Right renal cortex interstitium (tissue), 3 donors: ENCODE measurements around the gene VSTM2L. TPM values are rescaled to one million over a fixed set of nuclear protein-coding genes. Genes with fewer than 3 reads are reported as not detected.
"Not testable (repeated sequence)": the region's sequence is repeated elsewhere in the genome, so short reads cannot be mapped to it uniquely, and the experiment has no call there.

ENCODE experiments used
- DNase-seq, 3 donors: peaks; one replicate each; pipeline ENCODE4 v3.0.0-alpha.2; 2013; ENCODE audit warnings: low read depth in 3 of 3, low spot score in 2 of 3
- polyA plus RNA-seq, 3 donors: library from polyadenylated mRNA; unstranded; fragments of 120-200 nt; gene quantifications; one replicate each; pipeline ENCODE4 v1.2.1, GENCODE V29; 2013; ENCODE audit not compliant: insufficient read length in 3 of 3

The VSTM2L gene
- polyA plus RNA-seq, 3 donors, result 0.93 to 1.3 (median 1.2) TPM

- DNase-seq, result no peak
Measured at GRCh38 chr20:37955511-37955910, 52.6 kb downstream of the VSTM2L start.

- DNase-seq, result no peak
Measured at GRCh38 chr20:37956107-37956585, 53.2 kb downstream of the VSTM2L start.

GRCh38 chr20:37958856-37959520 is 56.1 kb downstream of the VSTM2L start:
- no peak for DNase-seq

GRCh38 chr20:37961066-37961465 is 58.1 kb downstream of the VSTM2L start:
- no peak for DNase-seq

- not testable (repeated sequence) for DNase-seq
Measured at GRCh38 chr20:37963483-37963882, 60.6 kb downstream of the VSTM2L start.

GRCh38 chr20:37968841-37969401 is 66.0 kb downstream of the VSTM2L start:
- DNase-seq, result no peak

DNA sequence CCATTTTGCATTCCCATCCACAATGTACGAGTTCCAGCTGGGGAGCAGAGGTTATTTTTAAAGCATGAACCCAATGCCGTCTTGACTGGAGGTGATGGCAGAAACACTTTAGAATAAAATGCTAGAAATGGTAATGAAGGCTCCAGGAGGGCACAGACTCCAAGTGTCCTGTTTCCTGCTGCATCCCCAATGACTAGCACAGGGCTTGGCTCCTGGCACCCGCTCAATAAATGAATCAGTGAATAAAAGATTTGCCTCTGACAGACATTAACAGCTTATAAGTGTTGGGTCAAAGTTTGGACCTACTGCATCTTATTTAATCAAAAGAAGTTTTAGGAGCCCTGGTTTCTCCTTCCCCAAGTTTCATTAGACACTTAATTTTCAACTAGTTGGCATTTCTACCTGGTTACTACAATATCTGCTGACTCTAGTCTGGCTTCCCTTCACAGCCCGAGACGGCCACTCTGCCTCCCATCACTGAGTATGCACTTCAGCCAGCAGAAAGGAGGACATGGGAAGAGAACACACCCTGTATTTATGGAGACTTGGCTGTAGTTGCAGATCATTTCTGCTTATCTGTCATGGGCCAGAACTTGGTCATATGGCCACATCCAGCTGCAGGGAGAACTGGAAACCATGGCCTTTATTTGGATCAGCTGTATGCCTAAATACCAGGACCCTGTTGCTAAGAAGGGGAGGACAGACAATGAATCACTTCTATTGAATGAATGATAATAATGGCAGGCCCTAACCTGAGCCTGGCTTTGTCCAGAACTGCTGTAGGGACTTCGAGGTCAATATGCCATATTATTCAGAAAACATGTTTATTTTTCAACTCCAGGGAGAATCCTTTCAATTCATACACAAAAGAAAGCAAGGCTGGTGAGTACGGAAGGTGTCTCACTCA is 67.3 kb downstream of the VSTM2L start:
- no peak for DNase-seq

DNA sequence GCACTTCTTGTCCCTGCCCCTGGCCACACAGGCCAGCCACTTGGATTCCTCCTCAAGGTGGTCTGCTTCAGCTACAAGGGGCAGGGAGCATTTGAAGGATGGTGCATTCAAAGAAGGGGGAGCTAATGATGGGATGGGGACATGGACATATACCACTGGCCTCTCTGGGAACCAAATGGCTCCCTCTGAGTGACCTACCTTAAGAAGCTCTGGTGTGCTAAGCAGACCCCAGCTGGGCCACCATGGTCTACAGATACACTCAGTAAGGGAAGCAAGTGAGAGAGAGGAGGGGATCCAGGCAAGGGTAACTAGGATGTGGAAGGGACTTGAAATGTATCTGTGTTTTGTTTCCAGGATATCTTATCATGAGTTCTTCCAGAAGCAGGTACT is 67.9 kb downstream of the VSTM2L start:
- no peak for DNase-seq

DNA sequence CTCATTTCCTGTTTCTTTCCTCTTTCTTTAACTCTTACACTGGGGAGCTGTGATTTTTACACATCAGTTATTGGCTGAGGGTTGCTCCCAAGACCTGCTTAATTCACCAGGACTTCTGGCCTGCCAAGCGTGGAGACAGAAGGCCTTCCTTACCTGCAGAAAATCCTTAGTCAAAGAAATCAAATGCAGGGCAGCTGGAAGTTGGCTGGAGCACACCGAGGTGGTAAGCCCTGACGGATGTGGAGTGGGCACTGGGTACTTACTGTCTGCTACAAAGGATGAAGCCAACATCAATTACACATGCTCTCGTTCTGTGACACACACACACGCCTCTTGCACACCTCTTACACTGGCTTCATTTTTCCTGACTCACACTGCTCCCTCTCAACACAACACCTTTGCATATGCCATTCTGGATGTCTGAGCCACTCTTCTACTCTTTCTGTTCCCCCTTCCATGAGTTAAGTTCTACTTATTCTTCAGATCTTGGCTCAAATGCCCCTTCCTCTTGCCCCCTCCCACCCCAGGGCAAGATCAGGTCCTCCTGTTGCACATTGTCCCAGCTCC is 68.7 kb downstream of the VSTM2L start:
- no peak for DNase-seq

GRCh38 chr20:37972256-37973058 is 69.5 kb downstream of the VSTM2L start:
- DNase-seq, result no peak

GRCh38 chr20:37973059-37973910 is 70.4 kb downstream of the VSTM2L start:
- DNase-seq, result no peak

- no peak for DNase-seq
Measured at GRCh38 chr20:37976887-37977286, 74.0 kb downstream of the VSTM2L start.

- no peak for DNase-seq
Measured at GRCh38 chr20:37977338-37977737, 74.4 kb downstream of the VSTM2L start.

DNA sequence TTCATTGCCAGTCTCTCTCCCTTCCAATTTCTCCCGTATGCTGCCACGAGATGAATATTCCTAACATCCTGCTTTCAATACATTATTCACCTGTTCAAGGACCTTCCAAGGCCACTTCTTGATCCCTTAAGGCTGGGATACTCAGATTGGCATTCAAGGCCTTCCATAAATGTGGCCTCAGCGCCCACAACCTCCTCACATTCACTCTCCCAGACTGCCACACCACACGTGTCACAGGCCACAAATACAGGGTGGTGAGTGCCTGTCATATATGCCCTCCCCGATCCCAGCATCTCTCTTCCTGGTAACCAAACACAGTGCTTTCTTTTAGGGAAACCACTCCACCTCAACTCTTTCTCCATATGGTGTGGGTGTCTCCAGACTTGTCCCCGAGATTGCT is 74.9 kb downstream of the VSTM2L start:
- no peak for DNase-seq

- no peak for DNase-seq
Measured at GRCh38 chr20:37979021-37979985, 76.4 kb downstream of the VSTM2L start.

- DNase-seq, result no peak
Measured at GRCh38 chr20:37980383-37980782, 77.5 kb downstream of the VSTM2L start.

DNA sequence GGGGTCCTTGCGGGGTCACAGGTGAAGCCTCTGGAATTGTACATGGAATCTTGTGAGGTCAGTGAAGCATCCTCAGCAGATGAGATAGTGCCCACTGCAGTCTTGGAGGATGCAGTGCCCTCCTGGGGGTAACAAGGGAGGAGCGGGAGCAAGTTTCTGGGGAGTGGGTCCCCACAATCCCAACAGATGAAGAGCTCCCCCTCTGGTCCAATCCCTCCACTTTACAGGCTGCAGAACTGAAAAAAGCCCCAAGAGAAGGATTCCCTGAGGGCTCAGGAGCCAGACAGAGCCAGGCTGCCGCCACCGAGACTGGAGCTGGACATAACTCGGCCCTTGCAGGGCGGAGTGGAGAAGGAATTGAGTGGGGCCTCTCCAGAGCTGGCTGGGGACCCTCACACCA is 77.9 kb downstream of the VSTM2L start:
- no peak for DNase-seq

DNA sequence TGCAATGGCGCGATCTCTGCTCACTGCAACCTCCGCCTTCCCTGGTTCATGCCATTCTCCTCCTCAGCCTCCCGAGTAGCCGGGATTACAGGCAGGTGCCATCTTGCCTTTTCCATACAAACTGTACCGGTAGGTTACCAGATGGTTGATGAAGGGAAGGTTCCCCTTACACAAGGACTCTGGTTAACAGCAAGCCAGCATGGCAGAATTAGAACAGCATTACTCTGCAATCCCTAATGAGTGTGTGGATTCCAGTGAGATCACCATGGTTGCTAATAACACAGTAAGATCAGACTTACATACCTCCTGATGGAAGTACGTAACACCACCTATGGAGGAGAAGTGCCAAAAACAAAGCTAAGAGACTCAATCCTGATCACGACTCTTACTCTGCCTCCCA is 78.6 kb downstream of the VSTM2L start:
- no peak for DNase-seq
